ENCODE results near the gene ANKRD44. TPM values are rescaled to one million over a fixed set of nuclear protein-coding genes. Genes with fewer than 3 reads are reported as not detected.
A peak's percentile ranks its signal among the peaks of the same experiment; 100 is the strongest.

The ANKRD44 gene
- total RNA-seq, 1 experiment from 2014 or later: 16.2 TPM

GRCh38 chr2:197145471-197146056 lies 165.0 kb downstream of the ANKRD44 start:
- no peak for DNase-seq (ENCODE audit: low spot score)

GRCh38 chr2:197144183-197144582 lies 166.4 kb downstream of the ANKRD44 start:
- no peak for DNase-seq (ENCODE audit: low spot score)

- DNase-seq (ENCODE audit: low spot score): no peak
These were observed 168.7 kb downstream of the ANKRD44 start for GRCh38 chr2:197141702-197142473.

- DNase-seq (ENCODE audit: low spot score): no peak
These were observed 170.5 kb downstream of the ANKRD44 start for GRCh38 chr2:197140045-197140444.

- DNase-seq (ENCODE audit: low spot score): no peak
These were observed 172.1 kb downstream of the ANKRD44 start for GRCh38 chr2:197138506-197138905.

- DNase-seq (ENCODE audit: low spot score): peak; percentile 42
These were observed 172.6 kb downstream of the ANKRD44 start for GRCh38 chr2:197137826-197138477.

GRCh38 chr2:197137231-197137630 lies 173.3 kb downstream of the ANKRD44 start:
- DNase-seq (ENCODE audit: low spot score): peak; percentile 69

GRCh38 chr2:197136452-197136851 lies 174.1 kb downstream of the ANKRD44 start:
- DNase-seq (ENCODE audit: low spot score): no peak

GRCh38 chr2:197135806-197136205 lies 174.8 kb downstream of the ANKRD44 start:
- DNase-seq (ENCODE audit: low spot score): no peak

GRCh38 chr2:197134206-197134605 lies 176.4 kb downstream of the ANKRD44 start:
- no peak for DNase-seq (ENCODE audit: low spot score)

GRCh38 chr2:197131558-197131855 lies 179.1 kb downstream of the ANKRD44 start:
- DNase-seq (ENCODE audit: low spot score): no peak

- DNase-seq (ENCODE audit: low spot score): no peak
These were observed 180.3 kb downstream of the ANKRD44 start for GRCh38 chr2:197130318-197130717.

GRCh38 chr2:197128897-197129296 lies 181.7 kb downstream of the ANKRD44 start:
- DNase-seq (ENCODE audit: low spot score): no peak

GRCh38 chr2:197128126-197128525 lies 182.5 kb downstream of the ANKRD44 start:
- DNase-seq (ENCODE audit: low spot score): no peak

GRCh38 chr2:197126630-197127352 lies 183.8 kb downstream of the ANKRD44 start:
- DNase-seq (ENCODE audit: low spot score): no peak

GRCh38 chr2:197124639-197125390 lies 185.8 kb downstream of the ANKRD44 start:
- no peak for DNase-seq (ENCODE audit: low spot score)

GRCh38 chr2:197122821-197123220 lies 187.8 kb downstream of the ANKRD44 start:
- DNase-seq (ENCODE audit: low spot score): no peak

- DNase-seq (ENCODE audit: low spot score): no peak
These were observed 188.7 kb downstream of the ANKRD44 start for GRCh38 chr2:197121756-197122385.

- no peak for DNase-seq (ENCODE audit: low spot score)
These were observed 189.3 kb downstream of the ANKRD44 start for GRCh38 chr2:197121255-197121654.

GRCh38 chr2:197116306-197116879 lies 194.2 kb downstream of the ANKRD44 start:
- DNase-seq (ENCODE audit: low spot score): no peak

- no peak for DNase-seq (ENCODE audit: low spot score)
These were observed 195.3 kb downstream of the ANKRD44 start for GRCh38 chr2:197115325-197115724.
